Dermis blood vessel endothelial cell (primary cell): Measurements from ENCODE around the gene SHE. TPM values are rescaled to one million over a fixed set of nuclear protein-coding genes. Genes with fewer than 3 reads are reported as not detected.
"Not testable (repeated sequence)": the region's sequence is repeated elsewhere in the genome, so short reads cannot be mapped to it uniquely, and the experiment has no call there.

Experiments
- DNase-seq: peaks from one replicate; pipeline ENCODE4 v3.0.0; 2010
- total RNA-seq: library from RNA; depleted of rRNA; stranded (reverse); fragments of >200 nt; gene quantifications from 2 replicates; pipeline ENCODE4 v1.2.3, GENCODE V29; 2014

SHE gene
- 108 and 177 TPM in 2 replicates for total RNA-seq

GRCh38 chr1:154502066-154502743, at the start of gene SHE, which contains the start of gene TDRD10:
Gene SHE, minus strand, starts transcription at chr1:154502412. Its CDS starts 386 bp downstream, at chr1:154502026.
Gene TDRD10, plus strand, starts transcription at chr1:154502219. Its CDS starts 4,685 bp downstream, at chr1:154506904.
- DNase-seq: peak; percentile 79

DNA sequence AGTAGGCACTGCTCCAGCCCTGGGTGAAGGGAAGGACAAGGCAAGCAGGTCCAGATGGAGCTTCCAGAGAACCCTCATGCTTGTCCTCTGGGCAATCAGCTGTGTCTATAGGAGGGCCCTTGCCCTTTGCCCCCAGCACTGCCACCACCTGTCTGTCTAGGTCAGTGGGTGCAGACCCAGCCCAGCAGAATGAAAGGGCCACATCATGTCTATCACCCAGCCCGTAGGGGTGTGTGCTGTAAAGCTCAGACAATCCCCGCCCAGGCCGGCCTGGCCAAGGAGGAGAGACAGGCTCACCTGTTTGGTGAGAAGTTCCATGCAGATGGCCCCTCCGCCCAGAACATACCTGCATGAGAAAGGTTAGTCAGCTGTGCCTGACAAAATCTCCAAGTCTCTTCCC, 49.3 kb upstream of the SHE start:
- no peak for DNase-seq

DNA sequence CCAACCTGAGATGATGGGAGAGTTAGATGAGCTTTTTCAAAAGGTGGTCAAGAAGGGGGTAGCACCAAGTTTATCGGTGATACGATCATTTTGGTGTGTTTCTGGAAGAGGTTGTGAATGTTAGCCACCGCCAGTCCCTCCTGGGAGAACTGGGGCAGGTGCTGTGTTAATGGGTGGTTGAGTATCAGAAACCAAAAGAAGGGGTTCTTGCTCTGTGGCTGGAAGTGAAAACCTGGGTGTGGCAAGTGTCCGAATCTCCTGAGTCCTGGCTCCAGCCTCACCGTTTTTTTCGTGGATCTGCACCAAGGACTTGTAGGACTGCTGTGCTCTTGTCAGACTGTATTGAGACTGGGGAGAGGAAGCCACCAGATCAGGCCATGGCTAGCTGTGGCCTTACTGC, 48.4 kb upstream of the SHE start:
- DNase-seq: no peak

DNA sequence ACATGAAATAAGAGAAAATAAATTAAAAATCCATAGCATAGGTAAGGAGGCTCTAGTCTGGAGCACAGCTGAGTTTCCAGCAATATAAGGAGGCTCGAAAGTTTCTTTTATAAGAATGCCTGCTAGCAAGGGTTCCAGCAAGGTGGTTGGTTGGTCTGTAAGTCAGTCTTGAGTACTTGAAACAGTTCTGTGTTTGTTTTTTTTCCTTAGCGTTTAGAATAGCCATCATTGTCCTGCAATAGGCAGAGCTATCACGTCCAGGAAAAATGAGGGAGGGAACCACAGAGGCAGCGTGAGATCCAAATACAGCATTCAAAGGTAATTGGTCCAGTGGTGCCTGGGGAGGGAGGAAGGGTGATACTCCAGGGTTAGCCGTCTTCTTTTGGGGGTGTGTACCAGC, 47.9 kb upstream of the SHE start:
- DNase-seq: no peak

DNA sequence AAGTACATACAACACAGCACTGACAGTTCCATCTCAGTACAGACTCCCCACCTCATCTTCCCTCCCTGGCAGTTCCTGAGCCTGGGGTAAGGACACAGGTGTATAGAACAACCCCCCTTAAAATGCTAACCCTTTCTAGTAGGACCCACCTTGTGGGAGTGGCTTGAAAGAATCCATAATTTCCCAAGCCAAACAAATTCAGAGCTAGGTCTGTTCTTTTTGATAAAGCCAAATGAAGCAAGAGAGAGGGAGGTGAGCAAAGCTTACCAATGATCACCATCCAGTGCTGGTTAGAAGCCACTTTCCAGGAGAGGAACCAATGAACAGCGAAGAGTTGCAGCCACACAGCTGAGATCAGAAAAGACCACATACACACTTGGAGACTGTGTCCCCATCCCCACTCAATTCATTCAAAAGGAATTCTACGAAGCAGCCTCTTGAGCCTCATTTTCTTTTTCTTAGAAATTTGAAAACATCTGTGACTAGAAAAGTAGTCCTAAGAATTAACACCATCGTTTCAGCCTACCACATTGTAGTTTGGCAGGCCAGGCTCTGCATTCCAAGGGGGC, 47.1 kb upstream of the SHE start:
- no peak for DNase-seq

DNA sequence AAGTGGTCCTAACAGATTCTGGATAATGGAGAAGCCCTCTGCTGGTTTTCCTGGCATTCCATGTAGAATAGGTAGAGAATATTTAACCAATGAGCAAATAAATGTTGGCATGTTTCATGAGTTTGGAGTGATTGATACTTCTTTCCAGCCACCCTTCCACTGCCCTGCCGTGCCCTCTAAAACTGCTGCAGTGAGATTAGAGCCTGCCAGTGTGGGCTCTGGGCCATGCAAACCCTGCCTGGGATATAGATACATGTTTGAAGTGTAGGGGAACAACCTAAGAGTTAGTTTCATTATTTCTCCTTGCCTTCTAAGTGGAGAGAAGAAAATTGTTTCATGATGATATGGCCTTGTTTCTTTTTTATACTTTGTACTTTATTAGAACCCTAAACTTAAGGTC, 45.8 kb upstream of the SHE start:
- no peak for DNase-seq

- DNase-seq: no peak
These were observed 45.0 kb upstream of the SHE start for GRCh38 chr1:154547105-154547732.

DNA sequence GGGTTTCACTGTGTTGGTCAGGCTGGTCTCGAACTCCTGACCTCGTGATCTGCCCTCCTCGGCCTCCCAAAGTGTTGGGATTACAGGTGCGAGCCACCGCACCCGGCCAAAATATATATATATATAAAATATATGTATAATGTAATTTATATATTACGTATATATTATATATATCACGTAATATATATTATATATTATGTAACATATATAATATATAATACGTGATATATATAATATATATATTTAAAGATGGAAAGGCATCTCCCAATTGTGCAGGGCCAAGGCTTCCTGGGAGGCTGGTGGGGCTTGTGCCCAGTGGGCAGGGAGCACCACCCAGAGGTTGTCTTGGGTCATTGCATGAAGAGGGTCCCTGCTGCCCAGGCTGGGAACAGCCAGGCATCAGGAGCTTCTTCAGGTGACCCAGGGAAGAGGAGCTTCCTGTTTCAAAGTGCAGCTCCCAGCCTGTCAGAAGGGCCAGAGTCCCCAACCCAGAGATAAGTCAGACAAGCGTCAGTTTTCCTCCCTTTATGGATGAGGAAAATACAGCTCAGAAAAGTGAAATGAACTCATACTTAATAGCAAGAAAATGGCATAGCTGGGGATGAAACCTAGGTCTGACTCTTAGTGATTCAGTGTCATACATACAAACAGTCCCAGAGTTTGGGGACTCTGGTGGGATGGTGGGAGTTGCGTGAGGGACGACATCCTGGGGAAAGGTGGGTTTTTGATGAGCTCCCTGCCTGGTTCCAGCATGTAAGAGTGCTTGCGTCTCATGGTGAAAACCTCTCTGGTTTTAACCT, 44.3 kb upstream of the SHE start:
- peak; percentile 85 for DNase-seq

- no peak for DNase-seq
These were observed 39.0 kb upstream of the SHE start for GRCh38 chr1:154541231-154541630.

DNA sequence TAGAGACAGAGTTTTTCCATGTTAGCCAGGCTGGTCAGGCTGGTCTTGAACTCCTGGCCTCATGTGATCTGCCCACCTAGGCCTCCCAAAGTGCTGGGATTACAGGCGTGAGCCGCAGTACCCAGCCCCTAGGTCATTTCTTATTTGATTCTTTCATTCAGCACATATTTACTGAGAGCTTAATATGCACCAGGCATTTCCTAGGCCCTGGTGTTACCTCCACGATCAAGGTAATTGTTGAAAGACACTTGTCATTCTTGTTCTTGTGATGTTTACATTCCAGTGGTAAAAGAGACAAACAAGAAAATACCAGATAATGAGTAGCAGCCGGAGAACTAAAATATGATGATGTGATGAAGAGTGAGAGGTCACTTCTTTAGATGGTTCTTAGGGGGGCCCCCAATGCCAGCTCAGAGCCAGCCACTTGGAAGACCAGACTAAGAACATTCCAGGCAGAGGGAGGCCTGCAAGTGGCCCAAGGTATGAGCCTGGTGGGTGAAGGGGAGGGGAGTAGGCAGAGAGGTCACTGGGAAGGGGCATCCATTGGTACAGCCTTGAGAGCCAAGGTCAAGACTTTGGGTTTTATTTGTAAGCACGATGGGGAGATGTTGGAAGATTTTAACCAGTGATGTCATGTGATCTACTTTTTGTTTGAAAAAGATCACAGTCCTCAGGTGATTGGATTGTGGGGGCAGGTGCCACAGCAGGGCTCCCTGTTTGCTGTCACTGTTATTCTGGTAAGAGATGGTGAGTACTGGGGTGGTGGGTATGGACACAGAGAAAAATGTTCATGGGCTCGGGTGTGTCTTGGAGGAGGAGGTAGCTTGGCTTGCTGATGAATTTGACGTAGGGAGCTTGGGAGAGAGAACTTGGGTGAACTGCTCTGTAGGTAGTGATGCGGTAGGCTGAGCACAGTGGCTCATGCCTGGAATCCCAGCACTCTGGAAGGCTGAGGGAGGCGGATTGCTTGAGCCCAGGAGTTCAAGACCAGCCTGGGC, 37.6 kb upstream of the SHE start:
- DNase-seq: no peak

GRCh38 chr1:154536570-154536969, 34.4 kb upstream of the SHE start:
- DNase-seq: no peak

- peak; percentile 60 for DNase-seq
These were observed 32.0 kb upstream of the SHE start for GRCh38 chr1:154533952-154534844.

- DNase-seq: not testable (repeated sequence)
These were observed 29.7 kb upstream of the SHE start for GRCh38 chr1:154531950-154532349.

GRCh38 chr1:154529308-154529707, 27.1 kb upstream of the SHE start:
- no peak for DNase-seq

DNA sequence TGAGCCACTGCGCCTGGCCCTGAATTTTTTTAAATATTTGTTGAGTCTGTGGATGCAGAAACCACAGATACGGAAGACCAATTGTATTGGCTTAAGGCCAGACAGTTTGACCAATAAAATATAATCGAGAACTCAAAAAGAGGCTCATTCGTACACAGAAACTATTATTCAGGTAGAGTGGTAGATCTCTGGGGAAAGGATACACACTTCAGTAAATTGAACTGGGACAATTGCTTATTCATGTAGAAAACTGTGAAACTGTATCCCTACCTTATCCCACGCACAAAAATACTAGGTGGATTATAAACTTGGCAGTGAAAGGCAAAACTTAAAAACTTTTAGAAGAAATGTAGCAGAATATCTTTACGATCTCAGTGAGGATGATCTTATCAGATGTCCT, 25.0 kb upstream of the SHE start:
- no peak for DNase-seq

GRCh38 chr1:154524881-154525280, 22.7 kb upstream of the SHE start:
- DNase-seq: peak; percentile 61

DNA sequence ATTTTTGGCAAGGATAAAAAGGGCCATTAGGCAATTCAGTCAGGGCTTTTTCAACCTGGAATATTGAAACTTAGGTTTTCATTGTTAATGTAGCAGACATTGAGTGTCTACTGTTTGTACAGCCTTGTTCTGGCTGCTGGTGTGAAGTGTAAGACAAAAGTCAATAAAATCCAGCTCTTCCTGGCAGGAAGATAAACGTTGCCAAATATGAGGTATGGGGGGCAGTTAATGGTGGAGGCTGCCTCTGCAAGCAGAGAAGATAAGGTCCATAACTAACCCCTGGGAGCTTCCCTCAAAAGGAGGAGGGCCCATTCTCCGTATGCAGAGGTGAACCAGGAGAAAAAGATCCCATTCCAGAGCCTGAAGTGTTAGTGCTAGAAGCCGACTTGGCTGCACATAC, 19.5 kb upstream of the SHE start:
- DNase-seq: peak; percentile 61

GRCh38 chr1:154520333-154520732, 18.1 kb upstream of the SHE start:
- DNase-seq: peak; percentile 57

DNA sequence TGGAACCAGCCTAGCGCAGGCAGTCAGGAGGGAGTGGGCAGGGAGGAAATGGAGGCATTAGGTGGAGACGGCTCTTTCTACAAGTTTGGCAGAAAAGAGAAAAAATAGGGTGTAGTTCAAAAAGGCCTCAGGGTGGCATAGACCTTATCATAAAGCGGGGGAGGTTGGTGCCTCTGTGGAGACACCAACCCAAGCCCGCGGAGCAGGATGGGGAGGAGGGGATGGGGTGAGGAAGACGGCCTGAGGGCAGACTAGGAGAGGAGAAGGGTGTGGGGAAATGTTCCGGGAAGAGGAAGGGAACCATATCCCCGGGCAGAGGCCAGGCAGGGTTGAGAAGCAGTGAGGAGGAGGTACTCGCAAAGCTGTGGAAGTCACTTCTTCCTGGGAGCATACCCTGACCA, 17.4 kb upstream of the SHE start:
- DNase-seq: no peak

DNA sequence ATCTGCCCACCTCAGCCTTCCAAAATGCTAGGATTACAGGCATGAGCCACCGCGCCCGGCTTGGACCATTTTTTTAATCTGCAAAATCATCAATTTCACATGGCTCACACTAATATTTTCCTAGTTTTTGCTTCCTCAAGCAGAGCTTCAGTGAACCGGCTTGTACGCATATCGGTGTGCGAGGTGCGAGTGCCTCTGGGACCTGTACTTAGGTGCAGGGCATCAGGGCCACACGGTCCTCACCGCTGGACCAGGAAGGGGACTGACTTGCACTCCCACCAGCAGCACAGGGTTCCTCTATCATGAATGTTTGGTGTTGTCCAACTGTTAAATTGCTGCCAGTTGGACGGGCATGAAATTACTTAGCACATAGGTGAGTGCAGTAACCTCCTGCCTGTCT, 15.4 kb upstream of the SHE start:
- no peak for DNase-seq

DNA sequence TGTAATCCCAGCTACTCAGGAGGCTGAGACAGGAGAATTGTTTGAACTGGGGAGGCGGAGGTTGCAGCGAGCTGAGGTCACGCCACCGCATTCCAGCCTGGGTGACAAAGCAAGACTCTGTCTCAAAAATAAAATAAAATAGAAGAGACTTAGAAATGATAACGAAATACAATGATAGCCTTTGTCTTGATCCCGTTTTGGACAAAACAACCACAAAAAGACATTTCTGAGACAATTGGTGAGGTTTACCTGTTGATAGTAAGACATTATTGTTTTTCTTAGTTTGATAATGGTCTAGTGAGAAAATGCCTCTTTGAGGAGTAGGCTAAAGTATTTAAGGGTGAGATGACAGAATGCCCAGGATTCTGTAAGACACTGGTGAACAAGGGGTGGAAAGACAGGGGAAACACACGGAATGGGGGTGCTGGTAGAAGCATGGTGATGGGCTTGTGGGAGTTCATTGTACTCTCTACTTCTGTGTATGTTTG, 11.9 kb upstream of the SHE start:
- no peak for DNase-seq
